HUES6 (cell line): ENCODE data around the gene P2RX3.
"Not testable (repeated sequence)": the region's sequence is repeated elsewhere in the genome, so short reads cannot be mapped to it uniquely, and the experiment has no call there.

ENCODE experiments used
- H3K27ac ChIP-seq: 2 replicates; pipeline ENCODE4 v1.7.0; 2013; ENCODE audit warnings: low read depth, mild to moderate bottlenecking, low read length, inconsistent platforms
- H3K27me3 ChIP-seq: 2 replicates; pipeline ENCODE4 v1.6.1; 2013; ENCODE audit warnings: low read length; ENCODE audit not compliant: control insufficient read depth, insufficient read depth
- H3K36me3 ChIP-seq: 2 replicates; pipeline ENCODE4 v1.6.1; 2013; ENCODE audit warnings: low read length; ENCODE audit not compliant: control insufficient read depth, insufficient read depth
- H3K4me1 ChIP-seq: 2 replicates; pipeline ENCODE4 v1.6.1; 2013; ENCODE audit warnings: low read length; ENCODE audit not compliant: control insufficient read depth, insufficient read depth
- H3K4me3 ChIP-seq: 2 replicates; pipeline ENCODE4 v1.5.1; 2013; ENCODE audit warnings: low read depth, low read length
- H3K9ac ChIP-seq: one replicate; pipeline ENCODE4 v1.6.1; 2013; ENCODE audit warnings: mild to moderate bottlenecking, low read length
- H3K9me3 ChIP-seq: 2 replicates; pipeline ENCODE4 v1.6.1; 2013; ENCODE audit warnings: low read depth, low read length; ENCODE audit not compliant: control insufficient read depth, insufficient read depth

The P2RX3 gene

GRCh38 chr11:57394203-57394965, 56.2 kb downstream of the P2RX3 start:
- no peaks in the 10 kb centered on the region for H3K4me1 ChIP-seq

GRCh38 chr11:57395905-57396623, 57.9 kb downstream of the P2RX3 start:
- Histone ChIP-seq H3K9ac (no peak overlapping the region), H3K27me3 (peaks cover 43% of the 10 kb centered on the region), H3K4me1 (no peaks in the 10 kb centered on the region), H3K27ac (no peak overlapping the region), H3K4me3 (no peak overlapping the region), H3K9me3 (no peaks in the 10 kb centered on the region), H3K36me3 (no peaks in the 10 kb centered on the region)

More at GRCh38 chr11:57394203-57394965, 56.2 kb downstream of the P2RX3 start:
- H3K27me3 ChIP-seq = peaks cover 58% of the 10 kb centered on the region
- no peak overlapping the region for H3K4me3 ChIP-seq
- no peaks in the 10 kb centered on the region for H3K9me3 ChIP-seq
- H3K27ac ChIP-seq = no peak overlapping the region
- no peaks in the 10 kb centered on the region for H3K36me3 ChIP-seq
- H3K9ac ChIP-seq = no peak overlapping the region

GRCh38 chr11:57396744-57397143, 58.6 kb downstream of the P2RX3 start:
- H3K27me3 ChIP-seq = peaks cover 43% of the 10 kb centered on the region
- no peak overlapping the region for H3K9ac ChIP-seq
- H3K4me1 ChIP-seq = no peaks in the 10 kb centered on the region
- no peak overlapping the region for H3K4me3 ChIP-seq
- H3K9me3 ChIP-seq = no peaks in the 10 kb centered on the region
- H3K36me3 ChIP-seq = no peaks in the 10 kb centered on the region
- H3K27ac ChIP-seq = no peak overlapping the region

GRCh38 chr11:57397394-57397990, 59.3 kb downstream of the P2RX3 start:
- Histone ChIP-seq H3K4me3 (no peak overlapping the region), H3K4me1 (peaks cover 3% of the 10 kb centered on the region; the same call in 1 of the 2 replicates), H3K27ac (no peak overlapping the region), H3K27me3 (peaks cover 37% of the 10 kb centered on the region), H3K9ac (no peak overlapping the region), H3K36me3 (no peaks in the 10 kb centered on the region), H3K9me3 (no peaks in the 10 kb centered on the region)

- H3K4me3 ChIP-seq = no peak overlapping the region
- H3K27me3 ChIP-seq = peaks cover 28% of the 10 kb centered on the region
- peaks cover 8% of the 10 kb centered on the region; the same call in 1 of the 2 replicates for H3K4me1 ChIP-seq
- H3K9me3 ChIP-seq = no peaks in the 10 kb centered on the region
- H3K9ac ChIP-seq = no peak overlapping the region
- no peaks in the 10 kb centered on the region for H3K36me3 ChIP-seq
- H3K27ac ChIP-seq = no peak overlapping the region
These were observed 61.1 kb downstream of the P2RX3 start for GRCh38 chr11:57399221-57399620.

- H3K9ac ChIP-seq = no peak overlapping the region
- no peak overlapping the region for H3K27ac ChIP-seq
- peaks cover 23% of the 10 kb centered on the region for H3K27me3 ChIP-seq
- peaks cover 8% of the 10 kb centered on the region; the same call in 1 of the 2 replicates for H3K4me1 ChIP-seq
- no peaks in the 10 kb centered on the region for H3K36me3 ChIP-seq
- H3K9me3 ChIP-seq = no peaks in the 10 kb centered on the region
- no peak overlapping the region for H3K4me3 ChIP-seq
These were observed 61.9 kb downstream of the P2RX3 start for GRCh38 chr11:57399972-57400578.

- peaks cover 8% of the 10 kb centered on the region; the same call in 1 of the 2 replicates for H3K4me1 ChIP-seq
- H3K9me3 ChIP-seq = no peaks in the 10 kb centered on the region
- peaks cover 2% of the 10 kb centered on the region; the same call in 1 of the 2 replicates for H3K36me3 ChIP-seq
- peak overlapping the region; percentile 20 for H3K9ac ChIP-seq
- peaks cover 14% of the 10 kb centered on the region for H3K27me3 ChIP-seq
- no peak overlapping the region for H3K4me3 ChIP-seq
- no peak overlapping the region for H3K27ac ChIP-seq
These were observed 64.2 kb downstream of the P2RX3 start for GRCh38 chr11:57402188-57403002.

- H3K9ac ChIP-seq, H3K4me3 ChIP-seq, H3K27me3 ChIP-seq, H3K9me3 ChIP-seq, H3K4me1 ChIP-seq, H3K27ac ChIP-seq: not testable (repeated sequence)
- H3K36me3 ChIP-seq = peaks cover 10% of the 10 kb centered on the region; the same call in 1 of the 2 replicates
These were observed 65.0 kb downstream of the P2RX3 start for GRCh38 chr11:57403003-57403801.

- Histone ChIP-seq H3K27ac (no peak overlapping the region), H3K27me3 (peaks cover 1% of the 10 kb centered on the region; the same call in 1 of the 2 replicates), H3K9ac (no peak overlapping the region), H3K36me3 (peaks cover 14% of the 10 kb centered on the region; the same call in 1 of the 2 replicates), H3K4me1 (peaks cover 8% of the 10 kb centered on the region; the same call in 1 of the 2 replicates), H3K9me3 (no peaks in the 10 kb centered on the region), H3K4me3 (no peak overlapping the region)
These were observed 65.6 kb downstream of the P2RX3 start for GRCh38 chr11:57403802-57404147.
